Activated gamma-delta T cell treated with anti-CD3 and anti-CD28 coated beads, Interleukin-2, amount 50 U/mL, for 16 hours (primary cell): ENCODE results near the gene LRRC15.

Experiments
- DNase-seq: peaks from one replicate; pipeline ENCODE4 v3.0.0-alpha.2; 2020; ENCODE audit warnings: low read depth

LRRC15 gene

DNA sequence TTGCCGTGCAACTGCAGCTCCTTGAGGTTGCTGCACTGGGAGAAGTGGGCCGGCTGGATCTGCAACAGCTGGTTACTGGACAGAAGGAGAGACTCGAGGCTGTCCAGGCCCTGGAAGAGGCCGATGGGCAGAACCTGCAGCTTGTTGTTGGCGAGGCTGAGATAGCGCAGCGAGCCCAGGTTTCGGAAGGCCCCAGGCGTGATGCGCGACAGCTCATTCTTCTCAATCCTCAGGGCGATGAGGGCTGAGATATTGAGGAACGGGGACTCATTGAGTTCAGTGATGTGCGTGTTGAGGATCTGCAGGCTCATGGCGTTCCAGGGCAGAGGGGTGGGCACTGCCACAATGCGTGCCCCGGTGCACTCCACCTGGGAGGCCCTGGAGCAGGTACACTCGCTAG, 9.0 kb downstream of the LRRC15 start:
- no peak for DNase-seq

- no peak for DNase-seq
Measured at GRCh38 chr3:194357681-194358080, 11.9 kb downstream of the LRRC15 start.

DNA sequence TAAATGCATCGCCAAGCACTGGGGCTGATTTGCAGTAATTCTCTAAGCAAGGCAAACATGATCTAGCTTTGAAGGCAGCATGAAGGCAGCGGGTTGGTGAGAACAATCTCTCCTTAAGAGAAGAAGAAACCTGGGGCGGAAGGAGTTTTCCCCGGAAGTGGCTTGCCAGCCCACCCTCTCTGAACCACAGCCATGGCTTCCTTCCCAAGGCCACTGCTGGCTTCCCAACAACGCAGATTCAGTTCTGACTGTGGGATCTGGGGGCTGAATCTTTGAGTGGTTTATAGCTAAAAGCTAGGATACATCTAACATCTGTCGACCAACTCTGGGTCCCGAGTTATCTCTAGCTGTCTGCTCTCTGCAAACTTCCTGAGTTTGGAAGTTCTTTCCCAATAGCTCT, 14.2 kb downstream of the LRRC15 start:
- DNase-seq = no peak

- no peak for DNase-seq
Measured at GRCh38 chr3:194354315-194354714, 15.2 kb downstream of the LRRC15 start.

DNA sequence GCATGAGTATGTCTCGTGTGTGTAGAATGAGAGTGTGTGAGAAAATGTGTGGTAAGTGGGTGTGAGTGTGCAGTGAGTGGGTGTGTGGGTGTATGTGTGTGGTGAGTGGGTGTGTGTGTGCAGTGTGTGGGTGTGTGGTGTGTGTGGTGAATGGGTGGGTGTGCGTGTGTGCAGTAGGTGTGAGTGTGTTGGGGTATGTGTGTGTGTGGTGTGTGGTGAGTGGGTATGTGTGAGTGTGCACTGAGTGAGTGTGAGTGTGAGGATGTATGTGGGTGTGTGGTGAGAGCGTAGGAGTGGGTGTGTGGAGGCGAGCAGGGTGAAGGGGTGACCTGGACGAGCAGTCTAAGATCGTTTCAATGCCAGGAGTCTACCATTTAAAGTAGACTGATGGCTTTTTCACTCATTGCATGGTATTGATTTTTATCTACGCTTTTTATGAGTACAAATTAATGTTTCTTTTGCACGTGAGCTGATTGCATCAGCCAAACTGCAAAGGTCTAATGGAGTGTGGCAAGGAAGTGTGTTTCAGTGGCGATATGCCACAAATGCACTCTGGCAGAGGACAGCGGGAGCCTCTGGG, 16.8 kb downstream of the LRRC15 start:
- DNase-seq = no peak

DNA sequence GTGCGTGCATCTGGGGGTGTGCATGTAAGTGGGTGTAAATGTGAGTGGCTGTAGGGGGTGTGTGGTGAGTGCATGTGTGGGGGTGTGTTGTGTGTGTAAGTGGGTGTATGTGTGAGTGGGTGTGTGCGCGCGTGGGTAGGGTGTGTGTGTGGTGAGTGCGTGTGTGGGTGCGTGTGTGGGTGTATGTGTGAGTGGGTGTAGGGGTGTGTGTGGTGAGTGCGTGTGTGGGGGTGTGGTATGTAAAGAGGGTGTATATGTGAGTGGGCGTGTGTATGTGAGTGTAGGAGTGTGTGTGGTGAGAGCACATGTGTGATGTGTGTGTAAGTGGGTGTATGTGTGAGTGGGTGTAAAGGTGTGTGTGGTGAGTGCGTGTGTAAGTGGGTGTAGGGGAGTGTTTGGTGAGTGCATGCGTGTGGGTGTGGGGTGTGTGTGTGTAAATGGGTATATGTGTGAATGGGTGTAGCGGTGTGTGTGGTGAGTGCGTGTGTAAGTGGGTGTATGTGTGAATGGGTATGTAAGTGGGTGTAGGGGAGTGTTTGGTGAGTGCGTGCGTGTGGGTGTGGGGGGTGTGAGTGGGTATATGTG, 17.5 kb downstream of the LRRC15 start:
- DNase-seq = no peak

GRCh38 chr3:194351080-194351672, 18.4 kb downstream of the LRRC15 start, which contains the start of gene CPN2:
Gene CPN2 (minus strand): TSS chr3:194351328. CDS start chr3:194342702, 8,626 bp downstream.
- DNase-seq = no peak

- DNase-seq = no peak
Measured at GRCh38 chr3:194350726-194351071, 18.8 kb downstream of the LRRC15 start.

DNA sequence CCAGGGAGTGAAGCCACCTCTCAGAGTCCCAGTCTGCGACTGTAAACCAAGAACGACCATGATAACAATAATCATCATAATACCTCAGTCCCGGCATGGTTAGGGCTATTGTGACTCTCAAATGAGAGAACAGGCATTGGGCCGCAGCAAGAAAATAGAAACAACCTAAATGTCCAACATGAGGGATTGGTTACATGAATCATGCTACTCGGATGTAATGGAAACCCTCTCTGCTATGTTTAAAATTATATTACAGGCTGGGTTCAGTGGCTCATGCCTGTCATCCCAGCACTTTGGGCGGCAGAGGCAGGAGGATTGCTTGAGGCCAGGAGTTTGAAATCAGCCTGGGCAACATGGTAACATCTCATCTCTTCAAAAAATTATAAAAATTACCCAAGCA, 21.2 kb downstream of the LRRC15 start:
- no peak for DNase-seq

- DNase-seq = no peak
Measured at GRCh38 chr3:194346621-194347020, 22.9 kb downstream of the LRRC15 start.

DNA sequence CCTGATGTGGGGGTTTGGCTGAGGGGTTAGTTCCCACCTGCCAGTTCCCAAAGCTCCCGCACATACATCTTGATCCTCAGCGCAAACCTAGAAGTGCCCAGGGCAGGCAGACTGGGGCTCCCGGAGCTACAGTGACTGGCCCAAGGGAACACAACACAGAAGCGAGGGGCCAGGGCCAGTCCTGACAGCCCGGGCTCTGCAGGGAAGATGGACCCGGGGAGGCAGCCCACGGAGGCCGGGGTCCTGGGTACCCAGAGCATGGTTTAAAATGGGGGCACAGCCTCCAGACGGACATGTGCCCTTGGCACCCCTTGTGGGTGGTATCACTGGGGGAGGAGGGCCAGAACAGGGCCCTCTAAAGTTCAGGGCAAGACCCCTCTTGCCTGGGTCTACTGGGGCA, 23.5 kb downstream of the LRRC15 start:
- DNase-seq = no peak

- peak; percentile 56 for DNase-seq
Measured at GRCh38 chr3:194344012-194344411, 25.5 kb downstream of the LRRC15 start.

- DNase-seq = no peak
Measured at GRCh38 chr3:194343561-194343893, 26.0 kb downstream of the LRRC15 start.

DNA sequence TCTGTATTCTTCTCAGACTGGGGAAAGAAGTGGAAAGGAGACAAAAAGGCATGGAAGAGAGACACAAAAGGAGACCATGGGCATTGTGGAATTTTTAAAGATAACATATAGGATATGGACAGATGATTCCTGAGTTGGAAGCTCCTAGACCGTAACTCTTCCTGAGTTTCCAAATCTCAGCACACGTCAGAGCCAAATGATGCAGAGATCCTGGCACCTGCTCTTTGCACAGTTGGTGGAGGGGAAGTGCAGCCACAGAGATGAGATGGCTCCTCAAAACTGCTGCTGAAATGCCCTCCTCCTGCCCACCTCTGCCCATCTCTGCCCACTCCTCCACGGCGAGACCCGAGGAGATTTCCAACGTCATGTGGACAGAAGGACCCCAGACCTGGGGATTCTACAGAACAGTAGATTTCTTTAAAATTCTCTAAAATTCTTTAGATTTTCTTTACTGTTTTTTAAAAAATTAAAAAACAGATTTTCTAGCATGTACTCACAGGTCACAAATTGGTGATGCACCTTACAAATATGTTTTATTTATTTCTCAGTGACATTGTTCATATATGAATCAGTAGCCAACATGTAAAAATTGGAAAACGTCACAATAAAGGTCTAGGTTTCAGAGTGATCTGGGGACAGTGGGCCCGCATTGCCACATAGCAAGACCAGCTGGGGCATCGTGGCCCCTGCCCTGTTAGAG, 26.5 kb downstream of the LRRC15 start:
- no peak for DNase-seq

GRCh38 chr3:194340757-194341400, 28.7 kb downstream of the LRRC15 start:
- DNase-seq = no peak

GRCh38 chr3:194339840-194340239, 29.7 kb downstream of the LRRC15 start:
- no peak for DNase-seq

DNA sequence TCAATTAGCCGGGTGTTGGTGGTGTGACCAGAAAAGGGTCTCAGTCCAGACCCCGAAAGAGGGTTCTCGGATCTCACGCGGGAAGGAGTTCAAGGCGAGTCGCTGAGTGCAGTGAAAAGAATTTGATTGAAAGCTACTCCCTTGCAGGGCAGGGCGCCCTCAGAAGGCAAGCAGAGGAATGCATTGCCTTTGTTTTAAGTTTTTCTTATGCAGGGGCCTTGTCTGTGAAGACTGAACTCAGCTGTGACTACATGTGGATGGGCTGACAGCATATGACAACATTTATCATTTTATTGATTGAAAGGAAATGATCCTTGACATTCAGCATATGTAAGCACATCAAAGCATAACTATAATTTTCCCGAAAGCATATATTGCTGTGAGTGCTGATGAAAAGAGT, 30.2 kb downstream of the LRRC15 start:
- DNase-seq = no peak

DNA sequence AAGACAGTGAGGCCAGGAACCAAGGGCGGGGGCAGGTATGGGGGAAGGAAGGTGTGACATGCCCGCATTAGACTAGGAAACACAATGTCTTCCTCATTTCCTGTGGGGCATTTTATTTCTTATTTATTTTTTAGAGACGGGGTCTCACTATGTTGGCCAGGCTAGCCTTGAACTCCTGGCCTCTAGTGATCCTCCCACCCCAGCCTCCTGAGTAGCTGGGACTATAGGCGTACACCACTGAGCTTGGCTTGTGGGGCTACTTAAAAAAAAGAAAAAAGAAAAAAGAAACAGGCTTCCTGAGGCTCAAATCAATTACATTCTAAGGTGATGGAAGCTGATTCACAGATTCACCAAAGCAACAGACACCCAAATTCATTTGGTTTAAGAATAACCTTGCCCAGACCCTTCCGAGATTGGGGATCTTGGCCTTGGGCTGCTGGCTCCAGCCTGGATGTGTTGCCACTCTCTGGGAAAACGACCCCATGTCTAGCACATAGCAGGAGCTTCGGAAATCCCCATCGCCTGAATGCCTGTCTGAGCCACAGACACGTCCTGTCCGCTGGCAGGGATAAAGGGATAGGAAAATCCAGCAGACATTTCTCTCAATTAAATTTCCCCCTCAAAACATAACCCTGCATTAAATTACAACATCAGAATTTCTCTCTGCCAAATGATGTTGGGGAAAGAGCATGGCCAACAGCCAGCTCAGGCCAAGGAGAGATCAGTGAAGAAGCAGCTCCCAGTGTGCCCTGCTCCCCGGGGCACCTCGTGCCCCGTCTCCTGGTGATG, 31.4 kb downstream of the LRRC15 start:
- no peak for DNase-seq

GRCh38 chr3:194336601-194337355, 32.8 kb downstream of the LRRC15 start:
- DNase-seq = no peak

- no peak for DNase-seq
Measured at GRCh38 chr3:194333981-194334320, 35.6 kb downstream of the LRRC15 start.

- DNase-seq = peak; percentile 84
Measured at GRCh38 chr3:194333212-194333980, 36.1 kb downstream of the LRRC15 start.
